Keratinocyte (primary cell): ENCODE measurements around the gene GRIK2. TPM values are rescaled to one million over a fixed set of nuclear protein-coding genes. Genes with fewer than 3 reads are reported as not detected.

Experiments
- DNase-seq: peaks from one replicate; pipeline ENCODE4 v3.0.0-alpha.2; 2011; ENCODE audit warnings: low read depth, missing footprints, low spot score
- FAIRE-seq: peaks from 2 replicates; lab custom pipeline; 2011; peaks lifted over from hg19 to GRCh38; lab: Jason Lieb, UNC
- H2AFZ ChIP-seq: 2 replicates; pipeline ENCODE4 v1.6.0; 2012; ENCODE audit warnings: low read length, control low read depth, inconsistent platforms; ENCODE audit not compliant: control insufficient read depth
- H3K27ac ChIP-seq: 2 replicates; pipeline ENCODE4 v1.5.1; 2011; ENCODE audit warnings: low read length; ENCODE audit not compliant: control insufficient read depth, insufficient read depth
- H3K27me3 ChIP-seq: 3 replicates; pipeline ENCODE4 v1.6.0; 2011; ENCODE audit warnings: low read length; ENCODE audit not compliant: control insufficient read depth, insufficient read depth; ENCODE audit errors: extremely low read depth
- H3K36me3 ChIP-seq, 2 experiments: 2 replicates in 1 of 2; 3 replicates in 1 of 2; pipeline ENCODE4 v1.5.1; 2011; ENCODE audit warnings: low read length in 2 of 2, mild to moderate bottlenecking in 1 of 2; ENCODE audit not compliant: control insufficient read depth in 2 of 2, insufficient read depth in 2 of 2; ENCODE audit errors: extremely low read depth in 1 of 2
- H3K4me1 ChIP-seq: 3 replicates; pipeline ENCODE4 v1.5.1; 2011; ENCODE audit warnings: low read length; ENCODE audit not compliant: control insufficient read depth, insufficient read depth; ENCODE audit errors: extremely low read depth
- H3K4me2 ChIP-seq: 3 replicates; pipeline ENCODE4 v1.6.0; 2011; ENCODE audit warnings: low read depth, low read length; ENCODE audit not compliant: control insufficient read depth, insufficient read depth; ENCODE audit errors: extremely low read depth
- H3K4me3 ChIP-seq, 3 experiments: fragments of 200-600 bp in 1 of 3; sonication (generic) in 1 of 3; 2 replicates in 2 of 3; 3 replicates in 1 of 3; pipeline ENCODE4 v1.5.1; 2011 to 2016; ENCODE audit warnings: low read length in 3 of 3, mild to moderate bottlenecking in 3 of 3, control low read depth in 2 of 3, inconsistent platforms in 1 of 3, low read depth in 1 of 3, mixed read lengths in 1 of 3, mixed run types in 1 of 3, moderate library complexity in 1 of 3; ENCODE audit not compliant: control insufficient read depth in 2 of 3, insufficient read depth in 2 of 3; ENCODE audit errors: extremely low read depth in 1 of 3
- H3K79me2 ChIP-seq: 2 replicates; pipeline ENCODE4 v1.6.0; 2012; ENCODE audit warnings: low read length; ENCODE audit not compliant: control insufficient read depth, insufficient read depth
- H3K9ac ChIP-seq: 3 replicates; pipeline ENCODE4 v1.6.0; 2011; ENCODE audit warnings: low read length; ENCODE audit not compliant: control insufficient read depth, insufficient read depth; ENCODE audit errors: extremely low read depth
- H3K9me1 ChIP-seq: 3 replicates; pipeline ENCODE4 v1.6.0; 2011; ENCODE audit warnings: low read length; ENCODE audit not compliant: control insufficient read depth, insufficient read depth; ENCODE audit errors: extremely low read depth
- H3K9me3 ChIP-seq: 2 replicates; pipeline ENCODE4 v1.5.1; 2012; ENCODE audit warnings: low read depth, low read length; ENCODE audit not compliant: control insufficient read depth
- H4K20me1 ChIP-seq: 3 replicates; pipeline ENCODE4 v1.6.0; 2011; ENCODE audit warnings: low read length; ENCODE audit not compliant: control insufficient read depth, insufficient read depth; ENCODE audit errors: extremely low read depth
- CTCF ChIP-seq, 3 experiments: IDR thresholded peaks in 1 of 3; conservative IDR thresholded peaks in 1 of 3; optimal IDR thresholded peaks in 1 of 3; 2 replicates in 2 of 3; 3 replicates in 1 of 3; pipeline versions ENCODE3 to v1.5.1; 2011; ENCODE audit warnings: low read length in 3 of 3, mild to moderate bottlenecking in 3 of 3, moderate library complexity in 2 of 3, control low read depth in 1 of 3, inconsistent platforms in 1 of 3; ENCODE audit not compliant: insufficient read depth in 2 of 3; ENCODE audit errors: extremely low read depth in 1 of 3
- EZH2 ChIP-seq: IDR thresholded peaks from one replicate; pipeline ENCODE4 v1.6.1; 2012; ENCODE audit warnings: inconsistent platforms, mild to moderate bottlenecking, low read length, moderate library complexity
- dilution Hi-C: fragments of 300-500 bp; cut with MboI; formaldehyde crosslinking; loops from one replicate; pipeline ENCODE4 v1.7.0; 2020; ENCODE audit warnings: low sequenced_read_pairs; ENCODE audit not compliant: extremely low pct_ligation_motif_present
- polyA plus RNA-seq, 5 experiments: library from polyadenylated mRNA; depleted of rRNA in 3 of 5; stranded (reverse) in 3 of 5; stranded (forward) in 1 of 5; unstranded in 1 of 5; fragments of >200 nt; gene quantifications; 1 replicate in 1 of 5; 2 replicates in 3 of 5; 3 replicates in 1 of 5; pipeline versions ENCODE4 v1.2.1 to v1.2.3, GENCODE V29; 2011 to 2012; ENCODE audit warnings: missing spikeins in 2 of 5, low read depth in 1 of 5, low replicate concordance in 1 of 5

Gene GRIK2
- polyA plus RNA-seq, 1 donor (not counting 4 experiments of a cell fraction or from before 2014, with no cell fraction given), result 0.01 TPM

GRCh38 chr6:101932704-101933103 lies 539.2 kb downstream of the GRIK2 start:
- no peak for TF ChIP-seq EZH2
- no peak for TF ChIP-seq CTCF (optimal IDR thresholded peaks at IDR 0.05 in 1 of 3, IDR thresholded peaks at IDR 0.05 in 1 of 3, conservative IDR thresholded peaks at IDR 0.05 in 1 of 3; ENCODE audit: extremely low read depth in 1 of 3, insufficient read depth in 2 of 3, low read length in 3 of 3)
- H3K4me3 ChIP-seq, result no peak overlapping the region
- no peaks in the 10 kb centered on the region for H3K36me3 ChIP-seq
- no peaks in the 10 kb centered on the region for H3K9me3 ChIP-seq
- H4K20me1 ChIP-seq, result no peaks in the 10 kb centered on the region
- H3K4me2 ChIP-seq, result no peak overlapping the region
- no peaks in the 10 kb centered on the region for H3K9me1 ChIP-seq
- H3K4me1 ChIP-seq, result no peaks in the 10 kb centered on the region
- H3K27me3 ChIP-seq, result no peaks in the 10 kb centered on the region
- no peak overlapping the region for H3K9ac ChIP-seq
- H3K27ac ChIP-seq, result no peak overlapping the region
- H2AFZ ChIP-seq, result no peak overlapping the region
- dilution Hi-C loops, result no loop called here
- DNase-seq (no peak), FAIRE-seq (no peak)
- H3K79me2 ChIP-seq, result no peaks in the 10 kb centered on the region

- no peaks in the 10 kb centered on the region for H3K9me1 ChIP-seq
- DNase-seq, result no peak
- H3K36me3 ChIP-seq, result no peaks in the 10 kb centered on the region
- no peak overlapping the region for H3K9ac ChIP-seq
- H2AFZ ChIP-seq, result no peak overlapping the region
- no peaks in the 10 kb centered on the region for H3K4me1 ChIP-seq
- no peak overlapping the region for H3K4me3 ChIP-seq
- no peaks in the 10 kb centered on the region for H3K9me3 ChIP-seq
- H3K79me2 ChIP-seq, result no peaks in the 10 kb centered on the region
- dilution Hi-C loops, result no loop called here
- no peaks in the 10 kb centered on the region for H3K27me3 ChIP-seq
- no peak overlapping the region for H3K27ac ChIP-seq
- no peaks in the 10 kb centered on the region for H4K20me1 ChIP-seq
- no peak for FAIRE-seq
- H3K4me2 ChIP-seq, result no peak overlapping the region
- no peak for TF ChIP-seq EZH2
- TF ChIP-seq CTCF (optimal IDR thresholded peaks at IDR 0.05 in 1 of 3, IDR thresholded peaks at IDR 0.05 in 1 of 3, conservative IDR thresholded peaks at IDR 0.05 in 1 of 3; ENCODE audit: extremely low read depth in 1 of 3, insufficient read depth in 2 of 3, low read length in 3 of 3), result no peak
Measured at GRCh38 chr6:101935732-101936131, 542.2 kb downstream of the GRIK2 start.
